Measurements from ENCODE around the gene SLIT3. TPM values are rescaled to one million over a fixed set of nuclear protein-coding genes. Genes with fewer than 3 reads are reported as not detected.

The SLIT3 gene
- total RNA-seq, 2 experiments from 2014 or later: not detected

DNA sequence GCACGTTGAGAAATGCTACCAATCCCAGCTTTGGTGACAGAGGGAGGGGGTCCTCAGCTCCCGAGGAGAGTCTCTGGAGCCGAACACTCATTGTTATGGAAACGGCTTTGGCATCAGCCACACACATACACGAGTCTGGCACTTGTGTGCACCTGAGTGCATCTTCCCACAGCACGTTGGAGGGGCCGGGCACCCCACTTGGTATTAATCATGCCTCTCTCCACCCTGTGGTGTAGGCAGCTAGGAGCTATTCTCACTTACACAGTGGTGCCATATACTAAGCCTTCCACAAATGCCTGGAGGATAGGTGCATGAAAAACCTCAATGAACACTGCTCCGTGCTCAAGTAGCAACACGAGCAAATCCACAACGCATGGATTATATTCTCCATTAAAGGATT, 587.9 kb downstream of the SLIT3 start:
- Histone ChIP-seq H3K4me1 (ENCODE audit: insufficient read depth, low read length) (no peaks in the 10 kb centered on the region), H3K27ac (ENCODE audit: low read depth in 1 of 2, low read length in 2 of 2) (no peak overlapping the region), H3K36me3 (ENCODE audit: insufficient read depth, low read length) (no peaks in the 10 kb centered on the region), H3K27me3 (ENCODE audit: control insufficient read depth in 1 of 2, insufficient read depth in 2 of 2, low read length in 2 of 2) (peaks cover 0 to 3% of the 10 kb centered on the region in 2 experiments), H3K4me3 (ENCODE audit: low read length) (no peak overlapping the region), H3K9me3 (ENCODE audit: control insufficient read depth in 1 of 2, insufficient read depth in 1 of 2, low read length in 2 of 2) (no peaks in the 10 kb centered on the region)
- Mint-ChIP-seq H3K4me3 (no peak overlapping the region), H3K36me3 (ENCODE audit: low read depth) (no peaks in the 10 kb centered on the region), H3K27me3 (no peaks in the 10 kb centered on the region), H3K4me1 (ENCODE audit: low read depth) (no peaks in the 10 kb centered on the region), H3K27ac (no peak overlapping the region), H3K9me3 (no peaks in the 10 kb centered on the region)
- ChIA-PET CTCF (no interaction called here), POLR2A (no interaction called here)
- DNase-seq (no peak), ATAC-seq (ENCODE audit: poor library complexity) (no peak)
- intact Hi-C loops (cut with DNase I, micrococcal nuclease): no loop called here
- TF ChIP-seq, protein P1, sequence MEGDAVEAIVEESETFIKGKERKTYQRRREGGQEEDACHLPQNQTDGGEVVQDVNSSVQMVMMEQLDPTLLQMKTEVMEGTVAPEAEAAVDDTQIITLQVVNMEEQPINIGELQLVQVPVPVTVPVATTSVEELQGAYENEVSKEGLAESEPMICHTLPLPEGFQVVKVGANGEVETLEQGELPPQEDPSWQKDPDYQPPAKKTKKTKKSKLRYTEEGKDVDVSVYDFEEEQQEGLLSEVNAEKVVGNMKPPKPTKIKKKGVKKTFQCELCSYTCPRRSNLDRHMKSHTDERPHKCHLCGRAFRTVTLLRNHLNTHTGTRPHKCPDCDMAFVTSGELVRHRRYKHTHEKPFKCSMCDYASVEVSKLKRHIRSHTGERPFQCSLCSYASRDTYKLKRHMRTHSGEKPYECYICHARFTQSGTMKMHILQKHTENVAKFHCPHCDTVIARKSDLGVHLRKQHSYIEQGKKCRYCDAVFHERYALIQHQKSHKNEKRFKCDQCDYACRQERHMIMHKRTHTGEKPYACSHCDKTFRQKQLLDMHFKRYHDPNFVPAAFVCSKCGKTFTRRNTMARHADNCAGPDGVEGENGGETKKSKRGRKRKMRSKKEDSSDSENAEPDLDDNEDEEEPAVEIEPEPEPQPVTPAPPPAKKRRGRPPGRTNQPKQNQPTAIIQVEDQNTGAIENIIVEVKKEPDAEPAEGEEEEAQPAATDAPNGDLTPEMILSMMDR (IDR thresholded peaks at IDR 0.05): no peak

DNA sequence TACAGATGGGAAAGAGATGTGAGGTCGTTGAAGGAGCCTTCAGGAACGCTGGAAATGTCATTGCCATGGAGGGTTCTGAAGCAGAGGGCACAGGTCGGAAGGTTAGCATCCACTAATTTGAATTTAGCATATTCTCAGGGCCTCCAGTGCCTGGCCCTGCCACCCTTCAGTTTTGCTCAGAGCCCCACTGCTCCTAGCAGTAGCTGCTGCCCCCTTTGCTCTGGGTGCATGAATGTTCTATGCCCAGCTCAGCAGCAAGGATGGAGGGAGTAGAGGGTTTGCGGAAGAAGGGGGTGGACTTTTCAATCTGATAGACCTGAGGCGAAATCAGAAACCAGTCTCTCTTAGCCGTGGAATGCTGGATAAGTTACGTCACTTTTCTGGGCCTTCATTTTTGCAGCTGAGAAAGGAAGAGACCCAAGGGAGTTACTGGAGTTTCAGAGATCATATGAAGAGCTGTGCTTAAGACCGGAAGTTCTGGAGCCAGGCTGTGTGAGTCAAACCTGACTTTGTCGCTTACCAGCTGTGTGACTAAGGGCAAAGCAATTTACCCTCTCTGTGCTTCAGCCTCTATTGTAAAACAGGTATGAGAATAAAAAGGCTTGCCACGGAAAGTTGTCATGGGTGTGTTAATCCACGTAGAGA, 588.5 kb downstream of the SLIT3 start:
- Mint-ChIP-seq H3K36me3 (ENCODE audit: low read depth) (no peaks in the 10 kb centered on the region), H3K4me1 (ENCODE audit: low read depth) (no peaks in the 10 kb centered on the region), H3K27me3 (no peaks in the 10 kb centered on the region), H3K9me3 (no peaks in the 10 kb centered on the region), H3K4me3 (no peak overlapping the region), H3K27ac (no peak overlapping the region)
- ChIA-PET POLR2A (no interaction called here), CTCF (no interaction called here)
- DNase-seq (no peak), ATAC-seq (ENCODE audit: poor library complexity) (no peak)
- Histone ChIP-seq H3K27me3 (ENCODE audit: control insufficient read depth in 1 of 2, insufficient read depth in 2 of 2, low read length in 2 of 2) (peaks cover 0 to 3% of the 10 kb centered on the region in 2 experiments), H3K4me3 (ENCODE audit: low read length) (no peak overlapping the region), H3K9me3 (ENCODE audit: control insufficient read depth in 1 of 2, insufficient read depth in 1 of 2, low read length in 2 of 2) (no peaks in the 10 kb centered on the region), H3K36me3 (ENCODE audit: insufficient read depth, low read length) (no peaks in the 10 kb centered on the region), H3K27ac (ENCODE audit: low read depth in 1 of 2, low read length in 2 of 2) (no peak overlapping the region), H3K4me1 (ENCODE audit: insufficient read depth, low read length) (no peaks in the 10 kb centered on the region)
- TF ChIP-seq, protein P1 (IDR thresholded peaks at IDR 0.05): no peak
- intact Hi-C loops (cut with DNase I, micrococcal nuclease): no loop called here

DNA sequence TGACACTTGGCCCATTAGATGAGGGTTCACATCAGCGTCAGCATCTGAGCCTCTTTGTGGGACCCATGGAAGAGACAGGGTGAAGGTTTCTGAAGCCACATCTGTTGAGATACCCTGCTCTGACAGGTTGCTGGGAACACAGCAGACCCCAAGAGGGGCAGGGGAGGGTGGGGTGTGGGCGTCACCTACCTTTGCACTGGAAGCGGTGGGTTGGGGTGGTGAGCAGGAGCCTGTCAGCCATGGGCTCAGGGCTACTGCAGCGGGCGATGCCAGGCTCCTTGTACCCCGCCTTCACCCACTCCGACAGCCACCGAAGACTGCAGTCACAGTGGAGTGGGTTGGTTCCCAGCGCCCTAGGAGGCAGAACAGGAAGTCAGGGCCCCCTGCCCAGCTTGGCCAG, 590.2 kb downstream of the SLIT3 start:
- Histone ChIP-seq H3K4me1 (ENCODE audit: insufficient read depth, low read length) (no peaks in the 10 kb centered on the region), H3K27me3 (ENCODE audit: control insufficient read depth in 1 of 2, insufficient read depth in 2 of 2, low read length in 2 of 2) (peaks cover 0 to under 1% of the 10 kb centered on the region in 2 experiments), H3K36me3 (ENCODE audit: insufficient read depth, low read length) (no peaks in the 10 kb centered on the region), H3K9me3 (ENCODE audit: control insufficient read depth in 1 of 2, insufficient read depth in 1 of 2, low read length in 2 of 2) (no peaks in the 10 kb centered on the region), H3K27ac (ENCODE audit: low read depth in 1 of 2, low read length in 2 of 2) (no peak overlapping the region), H3K4me3 (ENCODE audit: low read length) (no peak overlapping the region)
- no peaks in the 10 kb centered on the region for H3K9me3 Mint-ChIP-seq
- H3K27ac Mint-ChIP-seq: no peak overlapping the region
- ATAC-seq (ENCODE audit: poor library complexity): no peak
- no peaks in the 10 kb centered on the region for H3K36me3 Mint-ChIP-seq (ENCODE audit: low read depth)
- TF ChIP-seq, protein P1 (IDR thresholded peaks at IDR 0.05): no peak
- H3K4me1 Mint-ChIP-seq (ENCODE audit: low read depth): no peaks in the 10 kb centered on the region
- POLR2A ChIA-PET: no interaction called here
- DNase-seq: no peak
- no peak overlapping the region for H3K4me3 Mint-ChIP-seq
- CTCF ChIA-PET: no interaction called here
- intact Hi-C loops (cut with DNase I, micrococcal nuclease): no loop called here
- H3K27me3 Mint-ChIP-seq: no peaks in the 10 kb centered on the region
